Fibroblast of lung (primary cell): ENCODE results near the gene CTDP1.

Experiments
- CTCF ChIP-seq, 2 donors: IDR thresholded peaks in 1 of 2; conservative IDR thresholded peaks in 1 of 2; 1 replicate in 1 of 2; 2 replicates in 1 of 2; pipeline ENCODE4 v1.5.1; 2011 to 2012; ENCODE audit warnings: low read length in 2 of 2, control low read depth in 1 of 2, inconsistent platforms in 1 of 2, low read depth in 1 of 2, mild to moderate bottlenecking in 1 of 2
- EZH2 ChIP-seq: IDR thresholded peaks from 2 replicates; pipeline ENCODE4 v1.5.1; 2012; ENCODE audit warnings: low read length, control low read depth, mild to moderate bottlenecking; ENCODE audit errors: missing control alignments

GRCh38 chr18:79684787-79685186, 5.2 kb downstream of the CTDP1 start:
- TF ChIP-seq EZH2 = no peak
- TF ChIP-seq CTCF (conservative IDR thresholded peaks at IDR 0.05 in 1 of 2, IDR thresholded peaks at IDR 0.05 in 1 of 2; ENCODE audit: low read depth in 1 of 2, low read length in 2 of 2) = no peak
